GM12891 (cell line): ENCODE measurements around the gene EYA2.

ENCODE experiments used
- PAX5 ChIP-seq: IDR thresholded peaks from 2 replicates; pipeline ENCODE4 v1.6.1; 2011; ENCODE audit warnings: low read length, moderate library complexity, mild to moderate bottlenecking; ENCODE audit not compliant: insufficient read depth, severe bottlenecking
- POLR2A ChIP-seq: IDR thresholded peaks from 2 replicates; pipeline ENCODE4 v1.6.1; 2011; ENCODE audit warnings: low read depth, low read length, control low read depth
- POLR2AphosphoS5 ChIP-seq: IDR thresholded peaks from 2 replicates; pipeline ENCODE4 v1.6.1; 2011; ENCODE audit warnings: low read depth, low read length, control low read depth

DNA sequence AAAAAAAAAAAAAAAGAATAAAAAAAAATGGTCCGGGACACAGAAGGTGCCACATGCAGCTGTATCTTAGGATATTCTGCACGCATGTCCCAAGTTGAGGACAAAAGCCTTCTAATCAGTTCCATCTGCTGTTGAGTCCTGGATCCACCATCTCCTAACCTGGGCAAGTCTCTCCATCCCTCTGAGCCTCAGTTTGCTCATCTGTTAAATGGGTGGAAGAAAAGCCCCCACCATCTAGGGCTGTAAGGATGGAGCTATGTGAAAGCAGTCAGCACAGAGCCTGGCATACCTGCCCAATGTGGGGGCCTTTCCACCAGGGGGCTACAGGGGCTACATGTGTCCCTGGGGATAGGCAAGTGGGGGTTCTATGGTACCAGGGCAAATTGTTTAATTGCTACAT, 253.4 kb downstream of the EYA2 start:
- TF ChIP-seq POLR2A (no peak), PAX5 (no peak), POLR2AphosphoS5 (no peak)
